Measurements from ENCODE around the gene MIB2.

The MIB2 gene

DNA sequence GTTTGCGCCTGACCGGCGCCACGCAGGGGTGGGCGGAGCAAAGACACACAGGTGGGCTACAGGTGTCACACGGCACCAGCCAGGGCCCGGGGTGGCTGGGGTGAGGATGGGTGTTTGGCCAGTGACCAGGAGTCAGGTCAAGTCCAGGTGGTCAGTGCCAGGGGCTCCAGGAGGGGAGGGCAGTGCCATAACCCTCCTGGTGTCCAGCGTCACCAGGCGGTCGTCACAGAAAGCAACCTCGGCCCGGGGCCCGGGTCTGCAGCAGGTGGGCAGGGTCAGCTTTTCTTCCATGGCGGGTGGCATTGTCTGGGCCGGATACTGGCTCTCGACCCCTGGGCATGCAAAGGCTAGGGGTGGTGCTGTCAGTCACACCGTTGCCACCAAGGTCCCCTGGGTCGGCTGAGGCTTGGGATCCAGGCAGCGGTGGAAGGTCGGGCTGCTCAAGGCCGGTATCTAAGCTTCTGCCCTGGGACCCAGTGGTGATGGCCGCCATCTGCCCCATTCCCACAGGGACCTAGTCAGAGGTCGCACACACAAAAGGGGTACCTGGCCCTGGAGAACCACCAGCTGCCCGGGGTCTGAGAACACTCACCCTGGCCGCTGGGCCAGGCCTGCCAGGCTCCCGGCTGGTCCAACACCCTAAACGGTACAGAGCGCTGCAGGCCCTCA lies 17.1 kb upstream of the MIB2 start:
- DNase-seq (ENCODE audit: low read depth, low spot score) = no peak

DNA sequence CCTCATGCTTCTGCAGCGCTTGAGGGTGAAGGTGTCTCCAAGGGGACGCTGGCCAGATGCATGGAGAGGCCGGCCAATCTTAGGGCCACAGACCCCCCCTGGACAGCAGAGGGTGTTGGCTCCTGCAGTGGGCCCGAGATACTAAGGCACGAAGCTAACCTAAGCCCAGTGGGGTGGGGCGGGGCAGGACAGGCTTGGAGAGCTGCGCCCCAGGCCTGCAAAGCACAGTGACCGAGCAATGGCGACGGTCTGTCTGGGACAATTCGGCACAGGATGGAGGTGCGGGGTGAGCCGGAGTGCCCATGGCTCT lies 16.6 kb upstream of the MIB2 start:
- no peak for DNase-seq (ENCODE audit: low read depth, low spot score)

DNA sequence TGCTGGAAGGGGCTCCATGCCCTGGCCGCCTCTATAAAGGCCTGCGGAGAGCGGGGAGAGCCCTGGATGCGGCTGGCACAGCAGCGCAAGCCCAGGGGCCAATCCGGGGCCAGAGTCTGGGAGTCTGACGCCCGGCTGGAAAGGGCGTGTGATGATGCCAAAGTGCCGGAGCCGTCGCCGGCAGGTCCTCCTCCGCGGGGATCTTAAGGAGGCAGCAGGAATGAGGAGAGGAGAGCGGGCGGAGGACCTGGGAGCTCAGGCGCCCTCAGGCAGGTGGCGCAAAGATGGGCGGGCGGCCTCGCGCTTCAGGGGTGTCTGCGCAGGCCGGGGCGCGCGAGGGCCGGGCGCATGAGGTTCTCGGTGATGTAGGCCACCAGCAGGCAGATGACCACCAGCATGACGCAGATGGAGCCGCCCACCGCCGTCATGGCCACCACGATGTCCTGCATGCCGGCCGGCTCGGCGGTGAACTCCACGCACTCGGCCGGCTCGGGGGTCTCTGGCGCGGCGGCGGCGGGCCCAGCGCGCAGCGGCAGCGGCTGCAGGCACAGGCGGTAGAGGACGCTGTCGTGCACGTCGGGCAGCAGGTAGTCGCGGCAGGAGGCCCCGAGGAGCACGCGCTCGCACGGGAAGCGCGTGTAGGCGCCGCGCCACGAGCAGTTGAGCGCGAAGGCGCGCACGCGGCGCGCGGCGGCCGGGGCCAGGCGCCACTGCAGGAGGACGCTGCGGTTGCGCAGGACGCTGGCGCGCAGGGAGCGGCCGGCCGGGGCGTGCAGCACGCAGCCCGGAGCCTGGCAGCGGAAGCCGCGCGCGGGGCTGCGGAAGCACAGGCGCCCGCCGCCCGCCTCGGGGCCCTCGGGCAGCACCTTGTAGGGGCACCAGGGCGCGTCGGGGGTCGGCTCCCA lies 16.0 kb upstream of the MIB2 start:
- DNase-seq (ENCODE audit: low read depth, low spot score) = peak; percentile 51

DNA sequence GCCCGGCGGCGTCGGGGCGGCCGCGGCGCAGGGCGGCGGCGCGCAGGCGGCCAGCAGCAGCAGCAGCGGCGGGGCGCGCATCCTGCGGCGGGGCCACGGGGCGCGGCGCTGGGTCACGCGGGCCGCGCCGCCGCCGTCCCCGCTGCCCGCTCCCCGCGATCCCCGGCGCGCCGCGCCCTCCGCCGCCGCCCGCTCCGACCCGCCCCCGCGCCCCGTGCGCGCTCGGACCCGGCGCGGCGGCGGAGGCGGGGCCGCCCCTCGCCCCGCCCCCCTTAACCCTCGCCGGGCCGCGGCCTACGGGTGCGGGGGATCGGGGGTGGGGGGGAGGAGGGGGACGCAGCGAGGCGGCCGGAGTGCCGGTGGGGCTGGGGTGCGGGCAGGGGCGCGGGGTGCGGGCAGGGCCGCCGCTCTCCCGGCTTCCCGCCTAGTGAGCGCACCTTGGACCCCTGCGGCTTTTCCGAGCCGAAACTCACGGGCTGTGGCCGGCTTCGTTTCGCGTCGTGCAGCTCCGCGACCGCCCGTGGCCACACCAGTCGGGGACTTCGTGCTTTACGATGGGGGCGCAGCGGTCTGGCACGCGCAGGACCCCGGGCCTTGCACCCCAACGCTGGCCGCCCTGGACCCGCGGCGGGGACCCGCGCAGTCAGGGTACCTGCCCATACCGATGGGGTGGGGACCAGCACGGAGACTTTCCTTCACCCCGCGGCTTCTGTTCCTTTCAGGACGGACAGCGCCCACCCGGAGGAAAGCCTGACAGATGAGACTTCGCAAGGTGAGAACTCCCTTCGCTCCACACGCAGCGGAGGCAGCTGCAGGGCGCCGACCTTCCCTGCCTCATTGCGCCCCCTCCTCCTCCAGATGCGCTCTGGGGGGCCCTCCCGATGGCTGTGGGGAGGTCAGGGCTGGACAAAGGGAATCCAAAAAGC lies 15.1 kb upstream of the MIB2 start, which contains the start of gene FNDC10:
TSS of gene FNDC10 (minus strand) at position 201 of the 926 bp plus-strand sequence. CDS start at position 81, 120 bp downstream.
- peak; percentile 52 for DNase-seq (ENCODE audit: low read depth, low spot score)

DNA sequence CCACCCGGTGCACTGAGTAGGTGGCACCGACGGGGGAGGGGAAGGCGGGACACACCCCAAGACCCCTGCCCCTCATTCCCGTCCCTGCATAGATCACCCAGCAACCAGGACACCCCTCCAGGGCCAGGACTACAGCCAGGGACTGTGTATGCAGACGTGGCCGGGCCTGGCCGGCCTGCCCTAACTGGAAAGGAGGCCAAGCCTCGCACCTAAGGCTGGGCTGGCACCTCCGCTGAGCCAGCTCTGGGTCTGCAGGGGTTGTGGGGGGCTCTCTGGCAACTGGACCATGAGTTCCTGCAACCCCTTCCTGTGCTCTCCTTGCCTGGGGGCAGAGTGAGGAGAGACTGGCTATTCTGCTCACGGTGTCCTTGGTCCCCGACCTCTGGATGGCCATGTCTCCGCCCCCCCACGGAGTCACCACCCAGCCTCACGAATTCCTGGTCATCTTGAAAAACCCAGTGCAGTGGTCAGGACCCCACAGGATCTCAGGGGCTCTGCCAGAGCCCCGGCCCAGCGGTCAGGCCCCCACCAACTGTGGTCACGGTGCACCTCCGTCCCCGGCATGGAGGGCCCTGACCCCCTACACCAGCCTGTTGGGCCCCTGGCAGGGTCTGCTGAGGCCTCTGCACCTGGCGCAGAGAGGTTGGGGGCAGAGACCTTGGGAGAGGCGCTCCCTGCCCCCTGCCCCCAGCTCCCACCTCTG lies 14.3 kb upstream of the MIB2 start:
- no peak for DNase-seq (ENCODE audit: low read depth, low spot score)

DNA sequence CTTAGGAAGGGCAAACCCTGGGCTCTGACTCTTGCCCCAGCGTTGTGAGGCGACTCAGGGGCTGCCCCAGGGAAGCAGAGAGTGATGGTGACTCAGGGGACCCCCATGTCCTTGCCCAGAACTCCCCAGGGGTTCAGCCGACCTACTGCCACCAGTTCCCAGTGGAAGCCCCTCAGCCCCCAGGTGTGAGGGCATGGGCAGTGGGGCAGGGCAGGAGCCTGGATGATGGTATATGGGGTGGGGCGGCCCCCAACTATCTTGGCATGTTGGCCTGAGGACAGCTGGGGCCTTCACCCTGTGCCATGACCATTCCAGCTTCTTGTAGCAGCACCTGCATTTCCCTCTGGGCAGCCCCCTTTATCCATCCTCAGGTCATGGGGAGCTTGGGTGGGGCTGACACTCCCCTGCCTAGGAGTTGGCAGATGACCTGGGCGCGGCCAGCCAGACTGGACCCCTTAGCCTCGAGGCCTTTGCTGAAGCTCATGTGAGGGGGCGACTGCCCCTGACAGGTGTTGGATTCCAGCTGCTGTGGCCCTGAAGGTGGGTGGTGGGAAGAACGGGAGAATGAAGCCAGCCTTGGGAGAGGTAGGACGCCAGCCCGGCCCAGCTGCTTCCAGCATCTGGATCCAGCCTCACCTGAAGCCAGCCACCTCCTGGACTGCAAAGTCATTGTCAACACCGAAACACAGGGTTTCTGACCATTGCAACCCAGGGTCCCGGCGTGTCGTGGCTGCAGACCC lies 13.6 kb upstream of the MIB2 start:
- no peak for DNase-seq (ENCODE audit: low read depth, low spot score)

DNA sequence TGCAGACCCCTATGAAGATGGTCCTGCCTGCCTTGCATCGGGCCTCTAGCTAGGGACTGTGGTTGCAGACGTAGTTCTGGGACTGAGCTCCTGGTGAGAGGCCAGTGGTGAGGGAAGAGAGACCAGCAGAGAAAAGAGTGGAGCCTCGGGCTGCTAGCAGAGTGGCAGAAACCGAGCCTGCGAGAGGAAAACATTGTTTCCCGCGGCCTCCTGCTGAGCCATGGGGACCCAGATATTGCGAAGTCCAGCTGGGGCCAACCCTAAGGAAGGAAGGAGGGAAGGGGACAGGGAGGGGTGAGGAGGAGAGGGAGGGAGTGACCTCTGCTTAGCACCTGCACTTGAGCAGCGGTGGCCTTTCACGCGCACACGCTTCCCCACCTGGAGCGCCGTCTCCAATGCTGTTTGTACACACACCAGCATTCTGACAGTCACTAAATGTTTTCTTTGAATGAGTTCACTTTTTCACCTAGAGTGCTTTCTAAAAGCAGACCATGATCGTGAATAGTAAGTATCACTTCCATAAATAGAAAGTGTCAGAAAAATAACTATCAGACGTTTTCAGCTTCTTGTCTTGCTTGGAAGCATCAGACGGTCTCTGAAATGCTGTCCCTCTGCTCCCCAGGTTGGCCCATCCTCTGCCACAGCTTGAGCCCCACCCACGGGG lies 12.9 kb upstream of the MIB2 start:
- no peak for DNase-seq (ENCODE audit: low read depth, low spot score)

DNA sequence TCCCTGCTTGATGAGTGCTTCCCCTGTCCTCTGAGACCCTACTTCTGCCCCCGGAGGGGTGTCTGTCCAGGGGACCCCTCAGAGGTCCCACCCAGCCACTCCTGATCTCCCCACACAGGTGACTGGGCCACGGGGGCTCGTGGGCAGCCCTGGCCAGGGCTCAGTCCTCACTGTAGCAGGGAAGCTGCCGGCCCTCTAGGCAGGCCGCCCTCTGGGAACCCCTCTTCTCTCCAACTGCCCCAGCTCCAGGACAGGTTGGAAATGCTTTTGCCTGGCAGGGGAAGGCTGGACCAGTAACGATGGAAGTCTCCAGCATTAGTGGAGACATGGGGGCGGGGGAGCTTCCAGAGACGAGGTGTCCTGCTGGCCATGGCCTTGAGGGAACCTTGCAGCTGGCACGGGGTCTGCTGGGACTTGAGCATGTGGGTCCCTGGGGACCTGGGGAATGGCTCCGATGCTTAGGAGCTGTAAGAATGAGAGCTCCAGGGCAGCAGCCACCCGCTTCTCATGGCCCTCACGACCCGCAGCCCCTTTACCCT lies 12.3 kb upstream of the MIB2 start:
- no peak for DNase-seq (ENCODE audit: low read depth, low spot score)

DNA sequence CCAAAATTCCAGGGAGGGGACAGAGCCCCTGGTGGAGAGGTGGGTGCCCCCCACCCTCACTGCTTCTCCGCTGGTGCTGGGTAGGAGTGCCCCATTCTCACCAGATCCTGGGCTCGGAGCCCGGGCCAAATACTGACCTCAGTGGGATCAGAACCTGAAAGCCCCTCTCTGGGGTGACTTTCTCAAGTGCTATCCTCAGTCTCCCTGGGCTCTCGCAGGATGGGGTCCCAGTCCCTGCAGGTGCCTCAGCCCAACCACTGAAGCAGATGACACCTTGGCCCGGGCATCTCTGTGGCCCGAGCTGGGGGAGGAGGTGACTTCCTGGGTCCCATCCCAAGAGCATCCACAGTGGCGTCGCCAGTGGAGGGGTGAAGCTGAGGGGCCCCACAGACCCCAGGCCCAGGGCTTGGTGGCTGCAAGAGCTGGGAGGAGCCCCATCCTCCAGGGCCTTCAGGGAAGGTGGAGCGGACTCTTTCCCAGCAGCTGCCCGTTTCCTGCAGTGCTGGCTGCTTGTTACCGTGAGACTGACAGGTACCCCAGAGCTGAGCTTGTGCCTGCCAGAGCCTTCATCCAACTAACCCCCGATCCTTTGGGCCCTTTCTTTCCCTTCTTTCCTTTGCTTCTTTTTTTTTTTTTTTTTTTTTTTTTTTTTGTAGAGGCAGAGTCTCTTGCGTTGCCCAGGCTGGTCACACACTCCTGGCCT lies 11.5 kb upstream of the MIB2 start:
- no peak for DNase-seq (ENCODE audit: low read depth, low spot score)

DNA sequence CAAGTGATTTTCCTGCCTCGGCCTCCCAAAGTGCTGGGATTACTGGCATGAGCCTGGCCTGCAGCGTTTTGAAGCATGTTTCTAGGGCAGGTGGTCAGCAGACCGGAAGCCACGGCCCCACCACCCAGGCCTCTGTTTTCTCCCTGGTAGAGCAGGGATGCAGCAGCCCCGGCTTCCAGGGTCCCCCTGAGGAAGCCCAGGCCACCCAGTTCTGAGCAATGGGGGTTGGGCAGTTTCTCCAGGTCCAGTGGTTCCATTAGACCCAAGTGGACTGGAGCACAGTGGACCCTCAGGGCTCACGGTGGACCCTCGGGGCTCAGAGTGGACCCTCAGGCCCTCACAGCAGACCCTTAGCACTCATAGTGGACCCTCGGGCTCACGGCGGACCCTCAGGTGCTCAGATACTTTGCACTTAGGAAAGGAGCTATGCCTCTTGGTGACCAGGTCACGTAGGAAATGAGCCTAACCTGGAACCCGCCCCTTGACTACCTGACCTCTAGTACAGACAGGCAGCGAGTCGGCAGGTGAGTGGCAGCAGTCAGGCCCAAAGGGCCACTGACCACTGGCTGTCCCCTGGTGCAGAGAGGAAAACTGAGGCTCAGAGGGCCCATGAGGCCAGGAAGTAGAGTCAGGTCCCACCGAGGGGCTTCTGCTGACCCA lies 10.8 kb upstream of the MIB2 start:
- DNase-seq (ENCODE audit: low read depth, low spot score) = no peak

DNA sequence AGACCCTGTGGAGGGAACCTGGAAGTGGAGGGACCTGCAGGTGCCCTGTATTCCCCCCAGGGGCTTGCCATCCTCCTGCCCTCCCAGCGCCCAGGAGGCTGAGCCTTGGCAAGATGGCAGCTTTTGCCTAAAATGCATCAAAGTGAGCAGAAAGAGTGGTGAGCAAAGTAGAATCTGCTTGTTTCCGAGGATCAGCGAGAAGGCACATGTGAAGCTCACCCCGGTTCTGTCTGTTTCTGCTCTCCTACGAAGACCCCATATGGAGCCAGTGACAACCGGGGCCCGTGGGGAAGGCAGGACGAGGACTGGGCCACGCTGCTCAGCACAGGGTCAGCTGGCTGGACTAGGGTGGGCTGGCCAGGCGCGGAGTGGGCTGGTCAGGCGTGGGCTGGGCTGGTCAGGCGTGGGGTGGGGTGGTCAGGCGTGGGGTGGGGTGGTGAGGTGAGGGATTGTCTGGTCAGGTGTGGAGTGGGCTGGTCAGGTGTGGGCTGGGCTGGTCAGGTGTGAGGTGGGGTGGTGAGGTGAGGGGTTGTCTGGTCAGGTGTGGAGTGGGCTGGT lies 10.2 kb upstream of the MIB2 start:
- no peak for DNase-seq (ENCODE audit: low read depth, low spot score)

DNA sequence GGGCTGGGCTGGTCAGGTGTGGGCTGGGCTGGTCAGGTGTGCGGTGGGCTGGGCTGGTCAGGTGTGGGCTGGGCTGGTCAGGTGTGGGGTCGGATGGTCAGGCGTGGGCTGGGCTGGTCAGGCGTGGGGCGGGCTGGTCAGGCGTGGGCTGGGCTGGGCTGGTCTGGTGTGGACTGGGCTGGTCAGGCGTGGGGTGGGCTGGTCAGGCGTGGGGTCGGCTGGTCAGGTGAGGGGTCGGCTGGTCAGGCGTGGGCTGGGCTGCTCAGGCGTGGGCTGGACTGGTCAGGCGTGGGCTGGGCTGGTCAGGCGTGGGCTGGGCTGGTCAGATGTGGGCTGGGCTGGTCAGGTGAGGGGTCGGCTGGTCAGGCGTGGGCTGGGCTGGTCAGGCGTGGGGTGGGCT lies 9.6 kb upstream of the MIB2 start:
- DNase-seq (ENCODE audit: low read depth, low spot score) = no peak

DNA sequence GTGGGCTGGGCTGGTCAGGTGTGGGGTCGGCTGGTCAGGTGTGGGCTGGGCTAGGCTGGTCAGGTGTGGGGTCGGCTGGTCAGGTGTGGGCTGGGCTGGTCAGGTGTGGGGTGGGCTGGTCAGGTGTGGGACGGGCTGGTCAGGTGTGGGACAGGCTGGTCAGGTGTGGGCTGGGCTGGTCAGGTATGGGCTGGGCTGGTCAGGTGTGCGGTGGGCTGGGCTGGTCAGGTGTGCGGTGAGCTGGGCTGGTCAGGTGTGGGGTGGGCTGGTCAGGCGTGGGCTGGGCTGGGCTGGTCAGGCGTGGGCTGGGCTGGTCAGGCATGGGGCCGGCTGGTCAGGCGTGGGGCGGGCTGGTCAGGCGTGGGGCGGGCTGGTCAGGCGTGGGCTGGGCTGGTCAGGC lies 9.1 kb upstream of the MIB2 start:
- no peak for DNase-seq (ENCODE audit: low read depth, low spot score)

DNA sequence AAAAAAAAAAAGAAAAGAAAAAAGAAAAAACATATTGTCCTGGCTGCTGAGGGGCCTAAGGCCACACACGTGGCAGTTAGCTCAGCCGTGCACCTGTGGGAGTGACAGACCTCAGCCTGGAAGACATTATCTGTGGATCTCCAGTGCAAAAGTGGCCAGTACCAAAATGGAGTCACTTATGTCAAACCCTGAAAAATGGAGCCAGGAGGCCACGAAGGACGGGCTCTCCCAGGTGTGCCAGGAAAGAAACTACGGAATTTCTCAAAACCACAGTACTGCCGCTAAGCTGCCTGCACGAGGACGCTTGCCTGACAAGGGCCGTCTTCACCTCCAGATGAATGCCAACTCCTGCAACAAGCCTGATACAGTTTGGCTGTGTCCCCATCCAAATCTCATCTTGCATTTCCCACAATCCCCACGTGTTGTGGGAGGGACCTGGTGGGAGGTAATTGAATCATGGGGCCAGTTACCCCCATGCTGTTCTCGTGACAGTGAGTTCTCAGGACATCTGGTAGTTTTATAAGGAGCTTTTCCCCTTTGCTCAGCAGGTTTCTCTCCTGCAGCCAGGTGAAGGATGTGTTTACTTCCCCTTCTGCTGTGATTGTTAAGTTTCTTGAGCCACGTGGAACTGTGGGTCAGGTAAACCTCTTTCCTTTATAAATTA lies 5.3 kb upstream of the MIB2 start:
- no peak for DNase-seq (ENCODE audit: low read depth, low spot score)

DNA sequence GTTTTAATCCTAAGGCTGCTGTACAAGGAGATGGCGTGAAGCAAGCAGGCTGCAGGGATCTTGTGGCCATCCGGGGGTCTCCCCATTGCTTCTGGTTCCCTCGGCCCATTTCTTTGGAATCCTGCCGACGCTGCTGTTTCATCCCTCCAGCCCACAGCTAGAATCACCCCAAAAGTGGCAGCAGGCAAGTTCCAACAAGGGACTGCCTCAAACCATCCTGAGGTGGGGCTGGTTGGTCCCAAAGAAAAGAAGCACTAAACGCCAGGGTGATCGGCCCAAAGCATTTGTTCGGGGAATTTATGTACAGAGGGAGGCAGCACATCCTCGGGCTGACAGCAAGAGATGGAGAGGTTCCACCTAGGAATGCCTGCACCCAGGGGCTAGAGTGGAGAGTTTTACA lies 4.5 kb upstream of the MIB2 start:
- DNase-seq (ENCODE audit: low read depth, low spot score) = no peak

DNA sequence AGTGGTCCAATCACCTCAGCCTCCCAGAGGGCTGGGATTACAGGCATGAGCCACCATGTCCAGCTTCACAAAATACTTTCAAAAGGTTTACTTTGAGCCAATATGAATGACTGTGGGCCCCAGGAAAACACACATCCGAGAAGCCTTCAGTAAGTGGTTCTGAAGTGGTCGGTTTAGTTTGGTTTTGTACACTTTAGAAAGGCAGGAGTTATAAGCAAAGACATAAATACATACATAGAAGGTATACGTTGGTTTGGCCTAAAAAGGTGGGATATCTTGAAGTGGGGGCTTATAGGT lies 3.2 kb upstream of the MIB2 start:
- no peak for DNase-seq (ENCODE audit: low read depth, low spot score)

DNA sequence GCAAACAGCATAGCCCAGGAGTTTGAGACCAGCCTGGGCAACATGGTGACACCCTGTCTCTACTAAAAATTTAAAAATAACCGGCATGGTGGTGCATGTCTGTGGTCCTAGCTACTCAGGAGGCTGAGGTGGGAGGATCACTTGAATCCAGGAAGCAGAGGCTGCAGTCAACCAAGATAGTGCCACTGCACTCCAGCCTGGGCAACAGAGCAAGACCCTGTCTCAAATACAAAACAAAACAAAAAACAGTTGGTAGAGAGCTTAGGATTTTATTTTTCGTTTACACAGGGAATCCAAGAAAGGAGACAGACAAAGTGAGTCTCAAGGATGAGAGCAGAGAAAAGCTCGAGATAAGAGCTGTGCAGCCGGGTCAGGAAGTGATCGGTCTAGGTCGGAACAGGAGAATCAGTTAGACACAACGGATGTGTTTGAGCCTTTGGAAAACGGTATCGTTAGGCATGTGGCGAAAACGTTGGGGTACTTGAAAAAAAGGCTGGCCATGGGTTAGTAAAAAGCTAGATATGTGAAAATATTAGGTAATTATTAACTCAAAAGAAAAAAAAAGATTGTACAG lies 1.7 kb upstream of the MIB2 start:
- no peak for DNase-seq (ENCODE audit: low read depth, low spot score)

Measured in ELF-1 (cell line).